Lung (tissue), 12 donors: ENCODE data around the gene GRIP1. TPM values are rescaled to one million over a fixed set of nuclear protein-coding genes. Genes with fewer than 3 reads are reported as not detected.

Experiments used
- ATAC-seq: fragments of 200-7000 bp; cut with Tn5 transposase; one replicate; pipeline ENCODE4 v1.9.1; 2020; ENCODE audit warnings: moderate number of reproducible peaks; ENCODE audit not compliant: insufficient read depth, low FRiP score
- DNase-seq, 3 donors: peaks; one replicate each; pipeline ENCODE4 v3.0.0-alpha.2; 2013 to 2017
- H3K27ac ChIP-seq, 2 donors: one replicate each; pipeline ENCODE4 v1.5.1; 2013; ENCODE audit warnings: mild to moderate bottlenecking in 2 of 2, moderate library complexity in 2 of 2, control low read depth in 1 of 2, inconsistent platforms in 1 of 2, low read depth in 1 of 2, low read length in 1 of 2
- H3K27me3 ChIP-seq, 3 donors: one replicate each; pipeline ENCODE4 v1.5.1; 2013; ENCODE audit warnings: low read length in 2 of 3; ENCODE audit not compliant: control insufficient read depth in 3 of 3, insufficient read depth in 3 of 3
- H3K36me3 ChIP-seq, 4 donors: one replicate each; pipeline ENCODE4 v1.5.1; 2013; ENCODE audit warnings: low read length in 4 of 4, mild to moderate bottlenecking in 1 of 4, moderate library complexity in 1 of 4; ENCODE audit not compliant: control insufficient read depth in 4 of 4, insufficient read depth in 4 of 4
- H3K4me1 ChIP-seq, 5 donors: one replicate each; pipeline ENCODE4 v1.5.1; 2013; ENCODE audit warnings: low read length in 5 of 5, mild to moderate bottlenecking in 2 of 5, moderate library complexity in 1 of 5; ENCODE audit not compliant: control insufficient read depth in 5 of 5, insufficient read depth in 5 of 5
- H3K4me3 ChIP-seq: one replicate; pipeline ENCODE4 v1.5.1; 2013; ENCODE audit warnings: mild to moderate bottlenecking, control low read depth, moderate library complexity
- H3K9ac ChIP-seq, 2 donors: one replicate each; pipeline ENCODE4 v1.5.1; 2013; ENCODE audit warnings: low read length in 2 of 2, control low read depth in 1 of 2; ENCODE audit not compliant: insufficient read depth in 1 of 2
- H3K9me3 ChIP-seq, 4 donors: one replicate each; pipeline ENCODE4 v1.5.1; 2013; ENCODE audit warnings: low read length in 3 of 4, mild to moderate bottlenecking in 1 of 4, moderate library complexity in 1 of 4; ENCODE audit not compliant: control insufficient read depth in 4 of 4, insufficient read depth in 3 of 4
- WGBS, 2 donors: extraction: QIAGEN DNeasy Blood & Tissue Kit; methylation state at CpG; one replicate each; pipeline ENCODE4 v1.1.7; 2013; 5-methylcytosine and 5-hydroxymethylcytosine counted together
- polyA plus RNA-seq, 2 donors: library from polyadenylated mRNA; stranded (reverse); fragments of 200-250 nt; gene quantifications; one replicate each; pipeline ENCODE4 v1.2.1, GENCODE V29; 2013
- total RNA-seq, 2 donors: library from RNA; depleted of rRNA in 1 of 2; stranded (reverse); fragments of >200 nt in 1 of 2; gene quantifications; one replicate each; pipeline ENCODE4 v1.2.1, GENCODE V29; 2014 to 2021
- TF ChIP-seq, protein P1 (sequence below): IDR thresholded peaks from 2 replicates; pipeline ENCODE4 v1.5.1; 2012; ENCODE audit warnings: mild to moderate bottlenecking; ENCODE audit errors: control extremely low read depth, extremely low read depth
- donor health status: control.
- donor health status: control.
- donor health status: Bipolar disorder and iron deficiency.
- donor health status: healthy.
- donor health status: DM: yes; HTN: yes; CAD: no.

The GRIP1 gene
- total and polyA plus RNA-seq, 4 donors: 0.20 to 3.6 (median 0.83) TPM

DNA sequence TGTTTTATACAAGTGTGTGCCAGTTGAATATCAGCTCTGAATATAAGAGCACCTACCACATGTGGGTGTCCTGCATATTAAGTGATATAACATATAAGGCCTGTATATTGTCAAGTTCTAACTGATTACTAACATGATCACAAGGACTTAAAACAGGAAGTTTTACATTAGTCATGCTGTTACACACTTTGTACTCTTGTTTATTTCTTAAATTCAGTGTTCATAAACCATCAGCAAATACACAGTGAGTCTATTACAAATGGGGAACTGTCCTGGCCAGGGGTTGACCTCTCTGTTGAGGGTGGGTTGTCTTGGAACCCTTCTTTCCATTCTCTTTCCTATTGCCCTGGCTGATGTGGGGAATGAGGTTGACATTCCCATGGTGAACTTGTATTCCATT is 357.4 kb downstream of the GRIP1 start:
- Histone ChIP-seq H3K27me3 (no peaks in the 10 kb centered on the region), H3K4me3 (no peak overlapping the region), H3K9me3 (no peaks in the 10 kb centered on the region), H3K4me1 (no peaks in the 10 kb centered on the region), H3K36me3 (peaks cover 0 to 8% (median 5%) of the 10 kb centered on the region in 4 donors), H3K27ac (no peak overlapping the region), H3K9ac (no peak overlapping the region)
- DNase-seq (no peak), ATAC-seq (no peak)
- TF ChIP-seq, protein P1, sequence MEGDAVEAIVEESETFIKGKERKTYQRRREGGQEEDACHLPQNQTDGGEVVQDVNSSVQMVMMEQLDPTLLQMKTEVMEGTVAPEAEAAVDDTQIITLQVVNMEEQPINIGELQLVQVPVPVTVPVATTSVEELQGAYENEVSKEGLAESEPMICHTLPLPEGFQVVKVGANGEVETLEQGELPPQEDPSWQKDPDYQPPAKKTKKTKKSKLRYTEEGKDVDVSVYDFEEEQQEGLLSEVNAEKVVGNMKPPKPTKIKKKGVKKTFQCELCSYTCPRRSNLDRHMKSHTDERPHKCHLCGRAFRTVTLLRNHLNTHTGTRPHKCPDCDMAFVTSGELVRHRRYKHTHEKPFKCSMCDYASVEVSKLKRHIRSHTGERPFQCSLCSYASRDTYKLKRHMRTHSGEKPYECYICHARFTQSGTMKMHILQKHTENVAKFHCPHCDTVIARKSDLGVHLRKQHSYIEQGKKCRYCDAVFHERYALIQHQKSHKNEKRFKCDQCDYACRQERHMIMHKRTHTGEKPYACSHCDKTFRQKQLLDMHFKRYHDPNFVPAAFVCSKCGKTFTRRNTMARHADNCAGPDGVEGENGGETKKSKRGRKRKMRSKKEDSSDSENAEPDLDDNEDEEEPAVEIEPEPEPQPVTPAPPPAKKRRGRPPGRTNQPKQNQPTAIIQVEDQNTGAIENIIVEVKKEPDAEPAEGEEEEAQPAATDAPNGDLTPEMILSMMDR: no peak

DNA sequence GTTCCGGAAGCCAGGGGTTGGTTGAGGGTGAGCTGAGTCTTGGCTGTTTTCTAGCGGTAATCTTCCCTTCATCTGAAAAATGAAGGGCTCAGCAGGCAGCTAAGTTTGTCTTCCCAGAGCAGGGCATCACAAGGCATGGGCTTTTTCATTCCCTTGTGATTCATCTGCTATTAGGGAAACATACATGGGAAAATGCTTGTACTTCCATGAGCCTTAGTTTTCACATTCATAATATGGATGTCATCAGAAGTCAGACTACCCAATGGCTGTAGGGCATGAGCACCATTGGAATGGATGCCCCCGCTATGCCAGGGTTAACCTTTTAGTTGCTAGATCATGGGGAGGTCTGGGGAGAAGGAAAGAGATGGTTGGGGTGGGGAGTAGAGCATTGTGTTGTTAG is 357.9 kb downstream of the GRIP1 start:
- TF ChIP-seq, protein P1: no peak
- H3K27ac ChIP-seq: peak overlapping the region in 1 of 2 donors; percentile 33
- H3K27me3 ChIP-seq: no peaks in the 10 kb centered on the region
- ATAC-seq (no peak), DNase-seq (no peak)
- H3K4me1 ChIP-seq: no peaks in the 10 kb centered on the region
- H3K9ac ChIP-seq: no peak overlapping the region
- peaks cover 3 to 10% (median 5%) of the 10 kb centered on the region in 4 donors for H3K36me3 ChIP-seq
- no peak overlapping the region for H3K4me3 ChIP-seq
- 98 to 100% methylated on average over 3 of the region's 3 CpGs for WGBS, 2 donors
- no peaks in the 10 kb centered on the region for H3K9me3 ChIP-seq

DNA sequence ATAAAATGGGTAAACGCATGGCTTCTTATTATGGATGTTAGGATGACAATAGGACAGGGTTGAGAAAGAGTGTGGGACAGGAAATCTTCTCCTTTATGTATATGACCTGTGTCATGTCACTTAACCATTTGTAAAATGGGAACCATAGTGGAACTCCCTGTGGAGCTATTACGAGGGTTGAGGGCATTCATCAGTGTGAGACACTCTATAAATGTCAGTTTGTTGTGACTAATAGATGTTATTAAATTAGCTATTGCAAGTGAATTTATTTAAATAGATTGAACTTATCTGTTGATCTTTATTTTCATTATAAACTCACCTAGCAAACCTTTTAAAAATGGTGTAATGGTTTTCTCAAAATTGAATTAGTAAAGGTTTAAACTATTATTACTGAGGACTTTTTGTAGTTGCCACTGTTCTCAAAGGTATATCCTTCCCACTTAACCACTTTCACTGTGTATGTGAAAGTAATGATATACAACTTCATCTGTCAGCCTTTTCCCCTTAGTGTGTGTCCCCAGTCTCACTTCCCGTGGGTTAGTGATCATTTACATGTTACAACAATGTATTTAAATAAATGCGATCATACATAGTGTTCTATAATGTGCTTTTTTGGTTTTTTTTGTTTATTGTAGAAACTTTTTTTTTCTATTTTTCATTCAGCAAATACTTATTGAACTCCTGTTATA is 359.5 kb downstream of the GRIP1 start:
- H3K36me3 ChIP-seq: peaks cover 3 to 9% (median 7%) of the 10 kb centered on the region in 4 donors
- 65 to 82% methylated on average over 4 of the region's 4 CpGs for WGBS, 2 donors

More for the DNA sequence above, 359.5 kb downstream of the GRIP1 start:
- ATAC-seq: no peak
- DNase-seq: no peak
- H3K9me3 ChIP-seq: no peaks in the 10 kb centered on the region
- no peak overlapping the region for H3K9ac ChIP-seq
- TF ChIP-seq, protein P1: no peak
- no peaks in the 10 kb centered on the region for H3K27me3 ChIP-seq
- H3K27ac ChIP-seq: no peak overlapping the region
- H3K4me3 ChIP-seq: no peak overlapping the region
- no peaks in the 10 kb centered on the region for H3K4me1 ChIP-seq
